Activated CD8-positive, alpha-beta memory T cell treated with anti-CD3 and anti-CD28 coated beads for 1 hour (primary cell): Measurements from ENCODE around the gene ZNF684.
"Not testable (repeated sequence)": the region's sequence is repeated elsewhere in the genome, so short reads cannot be mapped to it uniquely, and the experiment has no call there.

Source experiments
- DNase-seq, 2 donors: peaks; one replicate each; pipeline ENCODE4 v3.0.0-alpha.2; 2020; ENCODE audit warnings: low read depth in 1 of 2; ENCODE audit errors: extremely low read depth in 1 of 2

ZNF684 gene

GRCh38 chr1:40567825-40568224 lies 36.4 kb downstream of the ZNF684 start:
- no peak for DNase-seq

- not testable (repeated sequence) for DNase-seq
These were observed 43.4 kb downstream of the ZNF684 start for GRCh38 chr1:40574805-40575204.

- no peak for DNase-seq
These were observed 43.9 kb downstream of the ZNF684 start for GRCh38 chr1:40575336-40575735.

GRCh38 chr1:40582116-40582515 lies 50.7 kb downstream of the ZNF684 start:
- no peak for DNase-seq

GRCh38 chr1:40583980-40584379 lies 52.5 kb downstream of the ZNF684 start:
- DNase-seq, result no peak

GRCh38 chr1:40588586-40588985 lies 57.1 kb downstream of the ZNF684 start:
- DNase-seq, result no peak

GRCh38 chr1:40592107-40592803 lies 60.8 kb downstream of the ZNF684 start:
- no peak for DNase-seq

GRCh38 chr1:40593449-40594186 lies 62.2 kb downstream of the ZNF684 start:
- DNase-seq, result no peak

GRCh38 chr1:40594187-40594531 lies 62.7 kb downstream of the ZNF684 start:
- DNase-seq, result no peak

- no peak for DNase-seq
These were observed 64.2 kb downstream of the ZNF684 start for GRCh38 chr1:40595623-40596022.
